H1 (cell line): ENCODE data around the gene CANX. TPM values are rescaled to one million over a fixed set of nuclear protein-coding genes. Genes with fewer than 3 reads are reported as not detected.

ENCODE experiments used
- CTCF ChIA-PET: fragments of 300-600 bp; sonication (Branson Sonifier 250); formaldehyde crosslinking; loops from one replicate; lab custom pipeline; 2021; ENCODE audit not compliant: partially characterized antibody; lab: Charles Lee
- POLR2A ChIA-PET: fragments of 300-600 bp; sonication (Branson Sonifier 250); formaldehyde crosslinking; loops from one replicate; lab custom pipeline; 2021; ENCODE audit warnings: inconsistent platforms; ENCODE audit not compliant: partially characterized antibody; lab: Charles Lee
- DNase-seq, 2 experiments: peaks; one replicate each; pipeline versions ENCODE4 v3.0.0 to v3.0.0-alpha.2; 2010 to 2022; ENCODE audit warnings: low spot score in 2 of 2, low read depth in 1 of 2, mixed read lengths in 1 of 2
- FAIRE-seq: peaks from 2 replicates; lab custom pipeline; 2011; peaks lifted over from hg19 to GRCh38; lab: Jason Lieb, UNC
- H2AFZ ChIP-seq: 2 replicates; pipeline ENCODE4 v1.8.1; 2012; ENCODE audit warnings: low read length, inconsistent platforms
- H2AK5ac ChIP-seq: 2 replicates; pipeline ENCODE4 v1.6.1; 2013; ENCODE audit warnings: low read depth, low read length
- H2BK120ac ChIP-seq: replicated peaks from 2 replicates; pipeline ENCODE3; 2013; ENCODE audit warnings: low read depth, low read length, inconsistent platforms
- H2BK12ac ChIP-seq: 2 replicates; pipeline ENCODE4 v1.6.1; 2013; ENCODE audit warnings: low read depth, low read length
- H2BK15ac ChIP-seq: 2 replicates; pipeline ENCODE4 v1.6.1; 2013; ENCODE audit warnings: low read length
- H2BK20ac ChIP-seq: 2 replicates; pipeline ENCODE4 v1.6.1; 2013; ENCODE audit warnings: low read length
- H2BK5ac ChIP-seq: 2 replicates; pipeline ENCODE4 v1.6.1; 2013; ENCODE audit warnings: low read depth, low read length
- H3K14ac ChIP-seq: 2 replicates; pipeline ENCODE4 v1.6.1; 2013; ENCODE audit warnings: inconsistent platforms; ENCODE audit not compliant: insufficient read length
- H3K18ac ChIP-seq: 2 replicates; pipeline ENCODE4 v1.6.1; 2013; ENCODE audit warnings: low read length; ENCODE audit errors: extremely low read depth
- H3K23ac ChIP-seq: 2 replicates; pipeline ENCODE4 v1.6.1; 2013; ENCODE audit warnings: inconsistent platforms; ENCODE audit not compliant: insufficient read length
- H3K23me2 ChIP-seq: 2 replicates; pipeline ENCODE4 v1.6.1; 2013; ENCODE audit warnings: low read depth, low read length
- H3K27ac ChIP-seq: 2 replicates; pipeline ENCODE4 v1.6.1; 2011; ENCODE audit warnings: low read depth, low read length, inconsistent platforms
- H3K27me3 ChIP-seq, 4 experiments: replicated peaks in 1 of 4; 1 replicate in 1 of 4; 2 replicates in 3 of 4; pipeline versions ENCODE4 v1.6.1 to v1.8.1; 2011 to 2013; ENCODE audit warnings: low read length in 3 of 4, mild to moderate bottlenecking in 3 of 4, inconsistent platforms in 2 of 4, mixed read lengths in 2 of 4, moderate library complexity in 1 of 4; ENCODE audit not compliant: control insufficient read depth in 3 of 4, insufficient read depth in 3 of 4; ENCODE audit errors: extremely low read depth in 1 of 4
- H3K36me3 ChIP-seq, 4 experiments: 2 replicates each; pipeline versions ENCODE4 v1.6.1 to v1.8.1; 2011 to 2013; ENCODE audit warnings: mild to moderate bottlenecking in 4 of 4, low read length in 3 of 4, moderate library complexity in 2 of 4, control low read depth in 1 of 4, inconsistent platforms in 1 of 4; ENCODE audit not compliant: insufficient read depth in 4 of 4, control insufficient read depth in 2 of 4
- H3K4ac ChIP-seq: replicated peaks from 2 replicates; pipeline ENCODE3; 2013; ENCODE audit warnings: low read length, low read depth, mixed read lengths, inconsistent platforms; ENCODE audit not compliant: insufficient read length
- H3K4me1 ChIP-seq, 4 experiments: replicated peaks in 1 of 4; 1 replicate in 1 of 4; 2 replicates in 3 of 4; pipeline versions ENCODE4 v1.6.1 to v1.8.1; 2011 to 2013; ENCODE audit warnings: low read length in 3 of 4, inconsistent platforms in 2 of 4, mixed read lengths in 1 of 4; ENCODE audit not compliant: insufficient read depth in 4 of 4, control insufficient read depth in 3 of 4
- H3K4me2 ChIP-seq, 2 experiments: 2 replicates each; pipeline versions ENCODE4 v1.6.1 to v1.8.1; 2011 to 2013; ENCODE audit warnings: low read depth in 2 of 2, low read length in 2 of 2, control low read depth in 1 of 2, inconsistent platforms in 1 of 2, mild to moderate bottlenecking in 1 of 2; ENCODE audit not compliant: insufficient read depth in 1 of 2
- H3K4me3 ChIP-seq, 4 experiments: fragments of 200-600, 300-600 bp in 1 of 4; sonication (generic), shearing (Covaris generic), sonication (Bioruptor Twin) in 1 of 4; 2 replicates each; pipeline versions ENCODE4 v1.5.1 to v1.8.1; 2011 to 2016; ENCODE audit warnings: low read length in 4 of 4, low read depth in 3 of 4, control low read depth in 2 of 4, inconsistent platforms in 2 of 4, mild to moderate bottlenecking in 2 of 4, mixed read lengths in 1 of 4, moderate library complexity in 1 of 4; ENCODE audit not compliant: insufficient read depth in 2 of 4; ENCODE audit errors: extremely low read depth in 1 of 4
- H3K56ac ChIP-seq: replicated peaks from 2 replicates; pipeline ENCODE3; 2013; ENCODE audit warnings: low read depth, mild to moderate bottlenecking, mixed read lengths, low read length, inconsistent platforms; ENCODE audit not compliant: insufficient read length
- H3K79me1 ChIP-seq: 2 replicates; pipeline ENCODE4 v1.6.1; 2013; ENCODE audit warnings: low read depth, low read length, control low read depth
- H3K79me2 ChIP-seq, 2 experiments: 2 replicates each; pipeline versions ENCODE4 v1.6.1 to v1.8.1; 2012 to 2013; ENCODE audit warnings: low read length in 2 of 2, mild to moderate bottlenecking in 2 of 2, inconsistent platforms in 1 of 2; ENCODE audit not compliant: insufficient read depth in 2 of 2, control insufficient read depth in 1 of 2
- H3K9ac ChIP-seq, 4 experiments: replicated peaks in 1 of 4; 1 replicate in 1 of 4; 2 replicates in 3 of 4; pipeline versions ENCODE4 v1.6.1 to v1.8.1; 2011 to 2013; ENCODE audit warnings: low read depth in 3 of 4, low read length in 3 of 4, control low read depth in 2 of 4, mild to moderate bottlenecking in 2 of 4, moderate library complexity in 2 of 4, inconsistent platforms in 1 of 4; ENCODE audit errors: extremely low read depth in 1 of 4
- H3K9me3 ChIP-seq, 2 experiments: 2 replicates each; pipeline versions ENCODE4 v1.6.1 to v1.8.1; 2012 to 2013; ENCODE audit warnings: mild to moderate bottlenecking in 2 of 2, moderate library complexity in 2 of 2, control low read depth in 1 of 2, inconsistent platforms in 1 of 2, low read depth in 1 of 2, low read length in 1 of 2, mixed read lengths in 1 of 2; ENCODE audit not compliant: insufficient read depth in 2 of 2
- H4K20me1 ChIP-seq, 2 experiments: replicated peaks in 1 of 2; 2 replicates each; pipeline versions ENCODE3 to v1.8.1; 2011 to 2013; ENCODE audit warnings: inconsistent platforms in 2 of 2, low read length in 2 of 2, mild to moderate bottlenecking in 1 of 2; ENCODE audit not compliant: insufficient read depth in 2 of 2, control insufficient read depth in 1 of 2
- H4K5ac ChIP-seq: 2 replicates; pipeline ENCODE4 v1.6.1; 2013; ENCODE audit warnings: low read length, low read depth, mixed read lengths, inconsistent platforms; ENCODE audit not compliant: insufficient read length
- H4K8ac ChIP-seq: 2 replicates; pipeline ENCODE4 v1.8.0; 2013; ENCODE audit warnings: mild to moderate bottlenecking, moderate library complexity, low read length, inconsistent platforms; ENCODE audit not compliant: insufficient read depth; ENCODE audit errors: extremely low read depth
- H4K91ac ChIP-seq: replicated peaks from 2 replicates; pipeline ENCODE3; 2013; ENCODE audit warnings: low read length, mixed read lengths, inconsistent platforms; ENCODE audit not compliant: insufficient read length
- WGBS, 2 experiments: shearing (Covaris generic) in 1 of 2; methylation state at CpG; one replicate each; pipeline versions ENCODE4 v1.1.6 to v1.1.7; 2013 to 2015; ENCODE audit warnings: low lambda C conversion rate in 2 of 2, mixed read lengths in 2 of 2, inconsistent platforms in 1 of 2, low coverage in 1 of 2, missing lambda C conversion rate in 1 of 2; ENCODE audit not compliant: insufficient replicate concordance in 2 of 2, insufficient coverage in 1 of 2, insufficient read length in 1 of 2; ENCODE audit errors: extremely low coverage in 1 of 2, missing lambda C conversion rate in 1 of 2; 5-methylcytosine and 5-hydroxymethylcytosine counted together
- polyA plus RNA-seq, 7 experiments: library from polyadenylated mRNA; depleted of rRNA in 3 of 7; stranded (reverse) in 5 of 7; unstranded in 2 of 7; fragments of >200 nt in 5 of 7; fragments of 200-250 nt in 2 of 7; gene quantifications; 1 replicate in 5 of 7; 2 replicates in 1 of 7; 4 replicates in 1 of 7; pipeline versions ENCODE4 v1.2.1 to v1.2.3, GENCODE V29; 2011 to 2013; ENCODE audit warnings: missing spikeins in 2 of 7, mixed read lengths in 2 of 7
- total RNA-seq: library from RNA; stranded (reverse); fragmentation: NEBNext Ultra II Directional; extraction: Animal tissue kit (Norgen Biotek cat#: 25700); gene quantifications from 2 replicates; pipeline ENCODE4 v1.2.1, GENCODE V29; 2021
- TF ChIP-seq, protein P1 (sequence below): IDR thresholded peaks from 2 replicates; pipeline ENCODE4 v1.6.1; 2012; ENCODE audit warnings: inconsistent platforms

Gene CANX
- total and polyA plus RNA-seq, 2 of the 8 experiments (the other 6 are each of a cell fraction or from before 2014, with no cell fraction given) = 136 to 691 TPM

DNA sequence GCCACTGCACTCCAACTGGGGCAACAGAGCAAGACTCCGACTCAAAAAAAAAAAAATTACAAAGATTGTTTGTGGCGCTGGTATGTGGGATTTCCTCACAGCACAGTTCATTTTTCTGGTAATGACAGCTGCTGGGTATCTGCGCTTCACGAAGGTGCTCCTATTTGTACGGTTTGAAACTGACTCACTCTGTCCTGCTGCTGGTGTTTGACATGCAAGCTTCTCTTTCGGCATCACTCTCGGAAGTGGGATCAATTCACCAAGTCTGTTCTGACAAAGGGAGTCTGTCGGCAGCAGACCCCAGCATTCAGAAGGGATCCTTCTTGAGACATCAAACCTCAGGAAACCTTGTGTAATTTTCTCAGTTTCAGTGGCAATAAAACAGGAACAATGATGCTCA is 60.2 kb downstream of the CANX start:
- Histone ChIP-seq H2BK120ac (no peak overlapping the region), H3K79me2 (peaks cover 3 to 81% of the 10 kb centered on the region in 2 experiments; a peak in 3 of 4 replicates), H4K91ac (no peak overlapping the region), H4K20me1 (peaks cover 28 to 32% of the 10 kb centered on the region in 2 experiments), H3K4me3 (no peak overlapping the region), H3K23ac (no peak overlapping the region), H3K14ac (no peak overlapping the region), H3K23me2 (no peaks in the 10 kb centered on the region), H2BK12ac (no peak overlapping the region), H3K56ac (no peak overlapping the region), H3K4ac (no peak overlapping the region), H2BK5ac (no peak overlapping the region), H2AK5ac (no peak overlapping the region), H3K27ac (no peak overlapping the region), H4K5ac (no peak overlapping the region), H3K27me3 (no peaks in the 10 kb centered on the region), H3K36me3 (no peaks in the 10 kb centered on the region), H3K9ac (no peak overlapping the region), H2BK15ac (no peak overlapping the region), H3K4me2 (no peak overlapping the region), H2BK20ac (no peak overlapping the region), H3K79me1 (peaks cover 26% of the 10 kb centered on the region), H3K18ac (no peak overlapping the region), H4K8ac (no peak overlapping the region), H2AFZ (no peak overlapping the region), H3K9me3 (no peaks in the 10 kb centered on the region), H3K4me1 (peaks cover 8 to 25% (median 9%) of the 10 kb centered on the region in 4 experiments)
- ChIA-PET POLR2A (interaction anchor here (0.6 to 2.6 kb wide), 3 partner anchors 12 to 135 kb away, joined by 3 to 8 read pairs (median 4); partner anchors contain the start of gene HNRNPH1), CTCF (interaction anchor here (1.0 to 1.8 kb wide), 3 partner anchors 9 to 18 kb away, joined by 4 to 10 read pairs (median 5); no protein-coding TSS in a partner anchor)
- 93% methylated on average over 8 of the region's 8 CpGs; no CpG with 5 or more reads in 1 of the 2 experiments for WGBS, 2 experiments
- TF ChIP-seq, protein P1, sequence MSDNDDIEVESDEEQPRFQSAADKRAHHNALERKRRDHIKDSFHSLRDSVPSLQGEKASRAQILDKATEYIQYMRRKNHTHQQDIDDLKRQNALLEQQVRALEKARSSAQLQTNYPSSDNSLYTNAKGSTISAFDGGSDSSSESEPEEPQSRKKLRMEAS = no peak
- FAIRE-seq (no peak), DNase-seq (no peak)
